Urothelium cell line (cell line): ENCODE results near the gene PRRT2.

Experiments used
- DNase-seq: peaks from one replicate; pipeline ENCODE4 v3.0.0; 2011; ENCODE audit warnings: low spot score, mixed read lengths
- FAIRE-seq: peaks from 2 replicates; lab custom pipeline; 2011; peaks lifted over from hg19 to GRCh38; lab: Jason Lieb, UNC

The PRRT2 gene

DNA sequence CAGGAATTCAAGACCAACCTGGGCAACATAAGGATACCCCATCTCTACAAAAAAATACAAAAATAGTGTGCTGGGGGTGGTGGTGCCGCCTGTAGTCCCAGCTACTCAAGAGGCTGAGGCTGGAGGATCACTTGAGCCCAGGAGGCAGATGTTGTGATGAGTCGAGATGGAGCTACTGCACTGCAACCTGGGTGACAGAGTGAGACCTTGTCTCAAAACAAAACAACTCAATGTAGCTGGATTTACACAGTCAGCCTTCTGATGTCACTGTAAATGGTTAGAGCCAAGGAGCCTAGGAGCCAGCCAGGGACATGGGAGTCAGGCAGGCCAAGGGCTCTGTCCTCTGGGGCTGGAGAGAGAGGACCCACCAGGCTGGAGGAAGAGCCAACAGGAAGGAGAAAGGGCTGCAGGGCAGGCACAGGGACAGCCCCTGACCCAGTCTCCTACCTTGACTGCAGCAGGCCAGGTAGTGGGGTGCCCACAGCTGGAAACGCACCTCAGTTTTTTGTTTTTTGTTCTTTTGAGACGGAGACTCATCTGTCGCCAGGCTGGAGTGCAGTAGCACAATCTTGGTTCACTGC lies 42.6 kb downstream of the PRRT2 start:
- no peak for DNase-seq
- no peak for FAIRE-seq

- no peak for FAIRE-seq
These were observed 45.3 kb downstream of the PRRT2 start for GRCh38 chr16:29857133-29857760.

DNA sequence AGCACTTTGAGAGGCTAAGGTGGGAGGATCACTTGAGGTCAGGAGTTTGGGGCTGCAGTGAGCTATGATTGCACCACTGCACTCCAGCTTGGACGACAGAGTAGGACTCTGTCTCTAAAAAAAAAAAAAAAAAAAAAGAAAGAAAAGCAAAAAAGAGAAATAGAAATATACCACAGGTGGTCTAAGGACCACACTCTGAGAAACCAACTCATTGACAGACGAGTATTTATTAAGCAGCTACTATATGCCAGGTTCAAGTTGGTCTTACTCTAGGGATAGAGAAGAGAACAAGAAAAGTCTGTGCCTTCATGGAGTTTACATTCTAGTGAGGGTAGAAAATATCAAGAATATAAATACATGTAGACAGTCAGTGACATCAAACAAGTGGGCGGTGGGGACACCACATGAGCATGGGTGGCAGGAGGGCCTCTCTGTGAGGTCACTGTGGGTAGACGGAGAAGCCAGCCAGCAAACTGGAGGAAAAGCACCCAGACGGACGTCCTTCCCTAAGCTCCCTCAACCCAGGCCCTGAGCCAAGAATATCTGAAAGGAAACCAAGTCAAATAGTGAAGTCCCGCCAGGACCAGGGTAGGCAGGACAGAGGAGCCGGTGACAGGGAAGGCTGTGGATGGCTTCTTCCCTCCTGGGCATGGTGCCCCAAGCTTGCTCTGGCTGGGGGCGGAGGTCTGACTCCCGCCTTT lies 46.3 kb downstream of the PRRT2 start:
- DNase-seq, result no peak
- FAIRE-seq, result no peak

More at GRCh38 chr16:29857133-29857760, 45.3 kb downstream of the PRRT2 start:
- DNase-seq, result no peak

DNA sequence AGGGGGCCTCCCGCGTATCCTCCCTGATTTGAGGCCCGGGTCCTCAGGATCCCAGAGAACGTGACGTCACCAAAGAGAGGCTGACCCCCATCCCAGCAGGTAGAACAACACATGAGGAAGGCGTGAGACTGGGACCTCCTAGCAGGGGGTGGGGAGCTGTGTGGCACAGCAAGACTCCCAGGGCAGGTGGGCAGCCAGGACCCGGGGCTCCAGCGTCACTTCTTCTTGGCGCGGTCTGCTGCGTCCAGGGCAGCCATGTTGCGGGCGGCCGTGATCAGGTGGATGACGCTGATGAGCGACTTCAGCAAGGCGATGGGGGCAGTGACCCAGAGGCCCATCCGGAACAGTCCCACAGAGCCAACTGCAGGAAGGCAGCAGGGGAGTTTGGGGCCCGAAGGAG lies 47.0 kb downstream of the PRRT2 start:
- no peak for FAIRE-seq
- DNase-seq, result no peak

DNA sequence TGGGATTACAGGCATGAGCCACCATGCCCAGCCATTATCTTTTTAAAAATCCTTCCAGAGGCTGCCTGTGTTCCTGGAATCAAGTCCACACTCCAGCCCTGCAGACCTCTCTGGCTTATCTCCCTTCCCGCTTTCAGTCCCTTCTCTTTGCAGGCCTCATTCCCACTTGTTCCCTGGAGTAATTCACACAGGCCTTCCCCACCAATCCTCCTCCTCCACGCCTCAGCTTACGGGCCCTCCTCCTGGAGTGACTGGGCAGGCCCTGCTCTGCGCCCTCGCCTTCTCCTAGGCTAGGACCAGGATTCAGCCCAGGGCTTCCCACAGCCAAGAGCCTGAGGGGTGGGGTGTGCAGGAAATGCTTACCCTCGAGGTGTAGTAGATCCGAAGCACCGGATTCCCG lies 48.2 kb downstream of the PRRT2 start:
- no peak for FAIRE-seq
- no peak for DNase-seq

GRCh38 chr16:29862383-29862883 lies 50.4 kb downstream of the PRRT2 start:
- peak; percentile 12 for DNase-seq
- no peak for FAIRE-seq

- FAIRE-seq, result no peak
- peak; percentile 92 for DNase-seq
These were observed 51.1 kb downstream of the PRRT2 start, which contains the start of gene CDIPT for GRCh38 chr16:29862884-29863668. Gene CDIPT, minus strand, starts transcription at chr16:29863226. Its CDS starts 369 bp downstream, at chr16:29862857.

GRCh38 chr16:29863669-29863984 lies 51.6 kb downstream of the PRRT2 start:
- FAIRE-seq, result no peak
- DNase-seq, result no peak

GRCh38 chr16:29864205-29864604 lies 52.2 kb downstream of the PRRT2 start:
- FAIRE-seq (no peak), DNase-seq (no peak)
